GM12801 (cell line): ENCODE measurements around the gene KAZN.

ENCODE experiments used
- CTCF ChIP-seq: IDR thresholded peaks from one replicate; pipeline ENCODE4 v1.5.1; 2011; ENCODE audit warnings: control low read depth; ENCODE audit not compliant: insufficient read length; ENCODE audit errors: extremely low read depth

KAZN gene

DNA sequence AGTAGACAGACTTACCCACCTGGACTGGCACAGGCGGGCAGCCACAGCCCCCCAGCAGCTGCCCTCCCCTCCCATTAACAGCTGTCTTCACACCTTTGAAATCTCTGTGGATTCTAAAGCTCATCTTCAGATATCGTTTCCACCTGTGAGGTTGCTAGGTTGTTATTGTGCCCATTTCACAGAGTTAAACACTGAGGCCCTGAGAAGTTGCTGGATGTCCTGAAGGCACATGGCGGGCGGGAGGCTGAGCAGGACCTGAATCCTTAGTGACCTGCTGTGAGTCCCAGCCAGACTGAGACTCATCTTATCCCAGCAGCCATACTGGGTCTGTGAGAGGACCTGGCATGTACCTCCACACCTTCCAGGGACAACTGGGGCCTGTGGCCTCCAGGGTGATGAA, 420.3 kb downstream of the KAZN start:
- TF ChIP-seq CTCF, result no peak

- no peak for TF ChIP-seq CTCF
Measured at GRCh38 chr1:15020943-15021745, 422.7 kb downstream of the KAZN start.

GRCh38 chr1:15022048-15022447, 423.6 kb downstream of the KAZN start:
- no peak for TF ChIP-seq CTCF

GRCh38 chr1:15023205-15023604, 424.7 kb downstream of the KAZN start:
- no peak for TF ChIP-seq CTCF

DNA sequence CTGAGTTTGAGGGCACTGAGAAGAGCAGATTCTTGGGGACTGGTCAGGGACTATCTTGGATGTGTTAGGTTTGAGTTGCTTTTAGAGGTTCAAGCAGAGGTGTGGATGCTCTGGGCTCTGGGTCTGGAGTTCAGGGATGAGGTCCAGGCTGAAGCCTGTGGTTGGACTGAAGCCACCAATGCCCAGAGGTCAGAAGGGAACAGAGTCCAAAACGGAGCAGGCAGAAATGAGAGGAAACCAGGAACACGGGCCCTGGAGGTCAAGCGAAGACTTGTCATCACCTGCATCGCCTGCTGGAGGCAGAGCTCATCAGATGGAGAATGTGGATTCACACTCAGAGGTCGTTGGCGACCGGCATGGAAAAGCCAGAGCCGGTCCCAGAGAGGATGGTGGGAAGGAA, 425.5 kb downstream of the KAZN start:
- no peak for TF ChIP-seq CTCF

GRCh38 chr1:15026117-15026489, 427.6 kb downstream of the KAZN start:
- TF ChIP-seq CTCF, result no peak

DNA sequence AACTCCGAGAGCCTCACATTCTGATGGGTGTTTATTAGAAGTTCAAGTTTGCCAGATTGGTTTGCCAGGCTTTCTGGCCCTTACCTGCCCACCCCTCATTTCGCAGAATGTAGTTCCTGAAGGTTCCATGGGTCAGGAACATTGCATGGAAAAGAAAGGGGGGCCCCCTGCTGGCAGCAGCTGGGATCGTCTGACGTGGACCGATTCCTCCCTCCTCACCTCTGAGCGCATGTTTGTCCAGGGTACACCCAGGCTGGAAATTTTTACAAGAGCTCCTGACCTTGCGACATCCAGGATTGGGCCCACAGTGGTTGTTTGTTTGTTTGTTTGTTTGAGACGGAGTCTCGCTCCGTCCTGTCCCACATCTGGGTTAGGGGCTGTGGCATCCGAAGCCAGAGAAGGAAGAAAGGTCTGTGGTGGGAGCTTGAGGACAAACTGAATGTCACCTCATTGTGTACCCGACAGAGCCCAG, 429.1 kb downstream of the KAZN start:
- no peak for TF ChIP-seq CTCF
